K562 (cell line): ENCODE data around the gene GIMAP8. TPM values are rescaled to one million over a fixed set of nuclear protein-coding genes. Genes with fewer than 3 reads are reported as not detected.
A peak's percentile ranks its signal among the peaks of the same experiment; 100 is the strongest.

ENCODE experiments used
- CREB1 ChIP-seq, 2 experiments: sonication (generic) in 1 of 2; formaldehyde crosslinking in 1 of 2; IDR thresholded peaks; 2 replicates each; pipeline versions ENCODE4 v1.6.1 to v1.8.0; 2012 to 2022; ENCODE audit warnings: inconsistent platforms in 1 of 2, mild to moderate bottlenecking in 1 of 2, missing genetic modification reagents in 1 of 2, moderate library complexity in 1 of 2
- CTCFL ChIP-seq: IDR thresholded peaks from 2 replicates; pipeline ENCODE4 v1.6.1; 2011; ENCODE audit warnings: borderline replicate concordance, low read depth, mild to moderate bottlenecking, moderate library complexity, low read length; ENCODE audit not compliant: insufficient read depth, poor library complexity, severe bottlenecking
- DMBX1 ChIP-seq: fragments of 250-450 bp; sonication (Bioruptor Pico); IDR thresholded peaks from 2 replicates; pipeline ENCODE4 v1.8.0; 2022; ENCODE audit warnings: inconsistent platforms, mild to moderate bottlenecking, moderate library complexity, borderline replicate concordance
- HDGF ChIP-seq: fragments of 450-650 bp; IDR thresholded peaks from 2 replicates; pipeline ENCODE4 v1.6.1; 2016
- HIVEP1 ChIP-seq: fragments of 250-450 bp; sonication (Bioruptor Pico); IDR thresholded peaks from 2 replicates; pipeline ENCODE4 v1.4.0; 2020; ENCODE audit warnings: mild to moderate bottlenecking
- KHSRP ChIP-seq: fragments of 450-650 bp; IDR thresholded peaks from 2 replicates; pipeline ENCODE4 v1.6.1; 2017
- NFRKB ChIP-seq: fragments of 450-650 bp; IDR thresholded peaks from 2 replicates; pipeline ENCODE4 v1.6.1; 2016; ENCODE audit warnings: low read depth
- SNAPC5 ChIP-seq: fragments of 250-450 bp; sonication (Bioruptor Pico); IDR thresholded peaks from 2 replicates; pipeline ENCODE4 v1.8.0; 2021; ENCODE audit warnings: moderate library complexity, mild to moderate bottlenecking, inconsistent platforms
- THRA ChIP-seq: fragments of 450-650 bp; IDR thresholded peaks from 2 replicates; pipeline ENCODE4 v1.6.1; 2017; ENCODE audit warnings: mild to moderate bottlenecking, moderate library complexity
- TSHZ1 ChIP-seq: fragments of 250-450 bp; sonication (Bioruptor Pico); IDR thresholded peaks from 2 replicates; pipeline ENCODE4 v1.4.0; 2020; ENCODE audit warnings: mild to moderate bottlenecking, moderate library complexity
- YY1 ChIP-seq, 3 experiments: IDR thresholded peaks; 2 replicates each; pipeline ENCODE4 v1.6.1; 2011; ENCODE audit warnings: low read length in 2 of 3, mild to moderate bottlenecking in 2 of 3, moderate library complexity in 2 of 3, borderline replicate concordance in 1 of 3, control low read depth in 1 of 3, low read depth in 1 of 3; ENCODE audit not compliant: insufficient read depth in 3 of 3, insufficient replicate concordance in 2 of 3, control insufficient read depth in 1 of 3, insufficient read length in 1 of 3; ENCODE audit errors: extremely low read depth in 1 of 3
- ZBTB11 ChIP-seq, 3 experiments: fragments of 200-800 bp in 1 of 3; fragments of 250-450 bp in 1 of 3; fragments of 450-650 bp in 1 of 3; sonication (Bioruptor Pico) in 1 of 3; sonication (Bioruptor generic) in 1 of 3; formaldehyde crosslinking in 1 of 3; IDR thresholded peaks; 2 replicates each; pipeline versions ENCODE4 v1.6.1 to v1.8.0; 2016 to 2022; ENCODE audit warnings: mild to moderate bottlenecking in 2 of 3, missing genetic modification characterization in 2 of 3, missing compliant biosample characterization in 1 of 3, moderate library complexity in 1 of 3
- ZKSCAN8 ChIP-seq: fragments of 200-800 bp; sonication (Bioruptor generic); IDR thresholded peaks from 2 replicates; pipeline ENCODE4 v1.6.1; 2016; ENCODE audit warnings: missing genetic modification characterization, missing compliant biosample characterization
- ZNF586 ChIP-seq: fragments of 450-650 bp; formaldehyde crosslinking; conservative IDR thresholded peaks from 2 replicates; pipeline ENCODE4 v1.4.0; 2020; ENCODE audit warnings: mild to moderate bottlenecking, moderate library complexity
- polyA plus RNA-seq, 8 experiments: library from polyadenylated mRNA; depleted of rRNA in 4 of 8; stranded (reverse) in 5 of 8; unstranded in 3 of 8; fragments of >200 nt; fragmentation: Nextera tagmentation in 2 of 8; fragmentation: Illumina TruSeq in 1 of 8; extraction: Ambion mirVana in 2 of 8; extraction: Trizol in 1 of 8; gene quantifications; 2 replicates each; pipeline versions ENCODE4 v1.2.1 to v1.2.3, GENCODE V29; 2011 to 2014; ENCODE audit warnings: inconsistent platforms in 1 of 8, missing spikeins in 1 of 8
- total RNA-seq, 7 experiments: library from RNA; depleted of rRNA in 6 of 7; stranded (reverse); fragments of >200 nt in 6 of 7; fragmentation: Illumina TruSeq in 2 of 7; extraction: Trizol in 2 of 7; gene quantifications; 2 replicates each; pipeline versions ENCODE4 v1.2.1 to v1.2.3, GENCODE V29; 2011 to 2021; ENCODE audit warnings: low replicate concordance in 1 of 7

The GIMAP8 gene
- total and polyA plus RNA-seq, 9 of the 15 experiments (the other 6 are each of a cell fraction or from before 2014, with no cell fraction given) = not detected

- TF ChIP-seq TSHZ1 (CRISPR knock-in tag) = no peak
- TF ChIP-seq ZNF586 (CRISPR knock-in tag) = no peak
- no peak for TF ChIP-seq KHSRP
- TF ChIP-seq DMBX1 (CRISPR knock-in tag) = no peak
- TF ChIP-seq THRA = no peak
- TF ChIP-seq YY1 (IDR thresholded peaks at IDR 0.05; ENCODE audit: borderline replicate concordance in 1 of 3, control insufficient read depth in 1 of 3, extremely low read depth in 1 of 3, insufficient read depth in 3 of 3, insufficient read length in 1 of 3, insufficient replicate concordance in 2 of 3, low read depth in 1 of 3, low read length in 2 of 3) = peak; percentile 11 to 86 (median 45)
- peak; percentile 58; the same call in 1 of the 2 replicates for TF ChIP-seq ZKSCAN8 (CRISPR knock-in tag)
- TF ChIP-seq CREB1 (IDR thresholded peaks at IDR 0.05) = no peak
- TF ChIP-seq CREB1 (CRISPR knock-in tag; IDR thresholded peaks at IDR 0.05) = no peak
- TF ChIP-seq HIVEP1 (CRISPR knock-in tag) = no peak
- TF ChIP-seq ZBTB11 (CRISPR knock-in tag; IDR thresholded peaks at IDR 0.05) = 0 out of 6 replicates have a peak, but pooled peaks of 1 of the 3 experiments have one; percentile 28
- no peak for TF ChIP-seq SNAPC5 (CRISPR knock-in tag)
- TF ChIP-seq CTCFL = no peak
- peak; percentile 73; the same call in 1 of the 2 replicates for TF ChIP-seq NFRKB
- TF ChIP-seq HDGF = no peak
Measured at GRCh38 chr7:150476819-150477631, 26.6 kb downstream of the GIMAP8 start (continued).
